ENCODE data around the gene POLR2E. TPM values are rescaled to one million over a fixed set of nuclear protein-coding genes. Genes with fewer than 3 reads are reported as not detected.

Gene POLR2E
- total and polyA plus RNA-seq, 2 donors (not counting 1 experiment from before 2014, with no cell fraction given), result 103 to 121 TPM

DNA sequence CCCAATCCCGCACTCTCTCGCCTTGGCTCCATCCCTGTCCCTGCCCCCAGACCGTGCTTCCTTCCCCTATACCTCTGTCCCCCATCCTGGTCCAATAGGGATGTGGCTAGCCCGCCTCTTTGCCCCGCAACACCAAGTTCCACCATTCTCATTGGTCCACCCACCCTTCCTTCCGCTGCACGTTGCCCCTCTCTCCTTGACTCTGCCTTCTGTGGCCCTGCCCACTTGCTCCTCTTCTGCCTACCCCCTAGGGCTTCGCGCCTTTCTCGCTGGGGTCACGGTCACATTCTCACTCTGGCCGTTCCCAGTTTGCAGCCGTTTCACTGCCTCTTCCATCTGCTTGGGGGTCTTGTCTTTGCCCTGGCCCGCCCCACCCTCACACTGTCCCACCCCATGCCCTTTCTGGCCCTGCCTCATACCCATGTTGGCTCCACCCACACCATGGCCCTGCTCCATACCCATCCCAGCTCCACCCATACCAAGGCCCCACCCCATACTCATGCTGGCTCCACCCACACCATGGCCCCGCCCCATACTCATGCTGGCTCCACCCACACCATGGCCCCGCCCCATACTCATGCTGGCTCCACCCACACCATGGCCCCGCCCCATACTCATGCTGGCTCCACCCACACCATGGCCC, 32.7 kb downstream of the POLR2E start:
- Histone ChIP-seq H3K9ac (ENCODE audit: low read length) (no peak overlapping the region), H3K27ac (ENCODE audit: low read length in 2 of 2) (no peak overlapping the region), H3K79me2 (ENCODE audit: control insufficient read depth, insufficient read depth, low read length) (peaks cover 9% of the 10 kb centered on the region), H3K36me3 (replicated peaks in 1 of 2; ENCODE audit: control extremely low read depth in 1 of 2, control insufficient read depth in 1 of 2, extremely low read depth in 1 of 2, insufficient read depth in 2 of 2, low read length in 1 of 2) (peaks cover 2 to 29% of the 10 kb centered on the region in 2 experiments), H4K20me1 (ENCODE audit: control insufficient read depth, insufficient read depth, low read length, poor library complexity, severe bottlenecking) (peaks cover 30% of the 10 kb centered on the region), H3K4me1 (ENCODE audit: control insufficient read depth in 2 of 2, insufficient read depth in 2 of 2, low read length in 2 of 2) (peaks cover 25 to 48% of the 10 kb centered on the region in 2 donors), H3K4me2 (replicated peaks; ENCODE audit: low read depth, low read length, poor library complexity, severe bottlenecking) (no peak overlapping the region), H3K27me3 (replicated peaks in 1 of 4; ENCODE audit: control extremely low read depth in 1 of 4, control insufficient read depth in 3 of 4, insufficient read depth in 4 of 4, low read length in 3 of 4) (no peaks in the 10 kb centered on the region), H2AFZ (ENCODE audit: insufficient read depth, low read depth, low read length, poor library complexity, severe bottlenecking) (no peak overlapping the region), H3K9me3 (ENCODE audit: control extremely low read depth in 1 of 3, control insufficient read depth in 2 of 3, insufficient read depth in 1 of 3, low read length in 2 of 3) (peaks cover 0 to 51% (median 15%) of the 10 kb centered on the region in 3 donors), H3K4me3 (ENCODE audit: control extremely low read depth in 1 of 5, extremely low read depth in 1 of 5, insufficient read depth in 1 of 5, low read depth in 2 of 5, low read length in 4 of 5) (no peak overlapping the region)
- TF ChIP-seq, protein P1, sequence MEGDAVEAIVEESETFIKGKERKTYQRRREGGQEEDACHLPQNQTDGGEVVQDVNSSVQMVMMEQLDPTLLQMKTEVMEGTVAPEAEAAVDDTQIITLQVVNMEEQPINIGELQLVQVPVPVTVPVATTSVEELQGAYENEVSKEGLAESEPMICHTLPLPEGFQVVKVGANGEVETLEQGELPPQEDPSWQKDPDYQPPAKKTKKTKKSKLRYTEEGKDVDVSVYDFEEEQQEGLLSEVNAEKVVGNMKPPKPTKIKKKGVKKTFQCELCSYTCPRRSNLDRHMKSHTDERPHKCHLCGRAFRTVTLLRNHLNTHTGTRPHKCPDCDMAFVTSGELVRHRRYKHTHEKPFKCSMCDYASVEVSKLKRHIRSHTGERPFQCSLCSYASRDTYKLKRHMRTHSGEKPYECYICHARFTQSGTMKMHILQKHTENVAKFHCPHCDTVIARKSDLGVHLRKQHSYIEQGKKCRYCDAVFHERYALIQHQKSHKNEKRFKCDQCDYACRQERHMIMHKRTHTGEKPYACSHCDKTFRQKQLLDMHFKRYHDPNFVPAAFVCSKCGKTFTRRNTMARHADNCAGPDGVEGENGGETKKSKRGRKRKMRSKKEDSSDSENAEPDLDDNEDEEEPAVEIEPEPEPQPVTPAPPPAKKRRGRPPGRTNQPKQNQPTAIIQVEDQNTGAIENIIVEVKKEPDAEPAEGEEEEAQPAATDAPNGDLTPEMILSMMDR (IDR thresholded peaks at IDR 0.05), result no peak
- TF ChIP-seq EZH2 (IDR thresholded peaks at IDR 0.05; ENCODE audit: borderline replicate concordance, insufficient read depth, low read depth, low read length, poor library complexity, severe bottlenecking), result no peak
- CTCF ChIA-PET, result no interaction called here
- 97% methylated on average over 14 of the region's 17 CpGs for WGBS (ENCODE audit: insufficient coverage)
- no peak overlapping the region for H3K27ac Mint-ChIP-seq
- no peaks in the 10 kb centered on the region for H3K27me3 Mint-ChIP-seq
- H3K9me3 Mint-ChIP-seq (ENCODE audit: insufficient read depth), result no peaks in the 10 kb centered on the region
- POLR2A ChIA-PET, result interaction anchor here (0.6 to 0.8 kb wide), 2 partner anchors 16 to 19 kb away, joined by 3 to 5 read pairs; no protein-coding TSS in a partner anchor
- DNase-seq (no peak), ATAC-seq (ENCODE audit: low read depth) (no peak)
- intact Hi-C loops (cut with micrococcal nuclease), result loop anchor here (10.0 kb wide), 1 partner anchor 138 kb away; the partner anchor contains the start of gene ARID3A
- no peak overlapping the region for H3K4me3 Mint-ChIP-seq
- H3K4me1 Mint-ChIP-seq, result peaks cover 31% of the 10 kb centered on the region

DNA sequence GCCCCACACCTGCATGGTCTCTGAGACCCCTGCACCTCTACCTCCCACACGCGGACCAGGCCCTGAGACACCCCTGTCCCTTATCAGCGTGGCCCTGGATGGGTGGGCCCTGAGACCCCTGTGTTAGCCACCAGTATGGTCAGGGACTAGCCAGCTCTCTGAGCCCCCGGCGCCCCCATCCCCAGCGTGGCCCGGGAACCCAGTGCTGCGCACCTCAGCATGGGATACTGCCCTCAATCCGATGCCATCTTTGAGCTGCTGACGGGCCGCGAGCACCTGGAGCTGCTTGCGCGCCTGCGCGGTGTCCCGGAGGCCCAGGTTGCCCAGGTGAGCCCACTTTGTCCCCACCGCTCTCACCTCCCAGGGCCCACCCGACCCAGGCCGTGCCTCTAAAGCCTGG, 33.2 kb downstream of the POLR2E start:
- Histone ChIP-seq H2AFZ (ENCODE audit: insufficient read depth, low read depth, low read length, poor library complexity, severe bottlenecking) (no peak overlapping the region), H3K27me3 (replicated peaks in 1 of 4; ENCODE audit: control extremely low read depth in 1 of 4, control insufficient read depth in 3 of 4, insufficient read depth in 4 of 4, low read length in 3 of 4) (no peaks in the 10 kb centered on the region), H3K4me3 (ENCODE audit: control extremely low read depth in 1 of 5, extremely low read depth in 1 of 5, insufficient read depth in 1 of 5, low read depth in 2 of 5, low read length in 4 of 5) (no peak overlapping the region), H3K79me2 (ENCODE audit: control insufficient read depth, insufficient read depth, low read length) (peaks cover 7% of the 10 kb centered on the region), H3K4me2 (replicated peaks; ENCODE audit: low read depth, low read length, poor library complexity, severe bottlenecking) (no peak overlapping the region), H3K36me3 (replicated peaks in 1 of 2; ENCODE audit: control extremely low read depth in 1 of 2, control insufficient read depth in 1 of 2, extremely low read depth in 1 of 2, insufficient read depth in 2 of 2, low read length in 1 of 2) (peaks cover 6 to 34% of the 10 kb centered on the region in 2 experiments), H3K4me1 (ENCODE audit: control insufficient read depth in 2 of 2, insufficient read depth in 2 of 2, low read length in 2 of 2) (peaks cover 25 to 53% of the 10 kb centered on the region in 2 donors), H3K9me3 (ENCODE audit: control extremely low read depth in 1 of 3, control insufficient read depth in 2 of 3, insufficient read depth in 1 of 3, low read length in 2 of 3) (peaks cover 1 to 56% (median 20%) of the 10 kb centered on the region in 3 donors), H3K27ac (ENCODE audit: low read length in 2 of 2) (no peak overlapping the region), H4K20me1 (ENCODE audit: control insufficient read depth, insufficient read depth, low read length, poor library complexity, severe bottlenecking) (peaks cover 28% of the 10 kb centered on the region), H3K9ac (ENCODE audit: low read length) (no peak overlapping the region)
- DNase-seq, result no peak
- TF ChIP-seq, protein P1 (IDR thresholded peaks at IDR 0.05), result no peak
- no peak for TF ChIP-seq EZH2 (IDR thresholded peaks at IDR 0.05; ENCODE audit: borderline replicate concordance, insufficient read depth, low read depth, low read length, poor library complexity, severe bottlenecking)
- Mint-ChIP-seq H3K4me3 (no peak overlapping the region), H3K27ac (no peak overlapping the region), H3K4me1 (peaks cover 37% of the 10 kb centered on the region), H3K27me3 (no peaks in the 10 kb centered on the region), H3K9me3 (ENCODE audit: insufficient read depth) (no peaks in the 10 kb centered on the region)
- no peak for ATAC-seq (ENCODE audit: low read depth)
- CTCF ChIA-PET, result no interaction called here
- intact Hi-C loops (cut with micrococcal nuclease), result loop anchor here (10.0 kb wide), 1 partner anchor 137 kb away; the partner anchor contains the start of gene ARID3A
- POLR2A ChIA-PET, result interaction anchor here (0.6 to 1.2 kb wide), 3 partner anchors 15 to 21 kb away, joined by 3 to 5 read pairs (median 4); no protein-coding TSS in a partner anchor
- WGBS (ENCODE audit: insufficient coverage), result 97% methylated on average over 20 of the region's 20 CpGs

Data from B cell (primary cell).